Activated CD8-positive, alpha-beta T cell treated with anti-CD3 and anti-CD28 coated beads for 36 hours (primary cell): ENCODE measurements around the gene ACYP2. TPM values are rescaled to one million over a fixed set of nuclear protein-coding genes. Genes with fewer than 3 reads are reported as not detected.

Experiments used
- ATAC-seq: fragments of 200-7000 bp; cut with Tn5 transposase; one replicate; pipeline ENCODE4 v1.10.0; 2021; ENCODE audit warnings: mild to moderate bottlenecking, moderate library complexity
- CTCF ChIA-PET: fragments of 350-600 bp; sonication (Branson Sonifier 250); formaldehyde crosslinking; loops from one replicate; lab custom pipeline; 2021; ENCODE audit warnings: antibody characterized with exemption; lab: Charles Lee
- POLR2A ChIA-PET: fragments of 350-600 bp; sonication (Branson Sonifier 250); formaldehyde crosslinking; loops from one replicate; lab custom pipeline; 2021; ENCODE audit warnings: antibody characterized with exemption; lab: Charles Lee
- DNase-seq: peaks from one replicate; pipeline ENCODE4 v3.0.0-alpha.2; 2020
- H3K27ac Mint-ChIP-seq: one replicate; pipeline ENCODE4 v1.8.0; 2021; ENCODE audit warnings: mild to moderate bottlenecking, mixed read lengths
- H3K27me3 Mint-ChIP-seq: one replicate; pipeline ENCODE4 v1.8.0; 2021; ENCODE audit warnings: mixed read lengths
- H3K36me3 Mint-ChIP-seq: one replicate; pipeline ENCODE4 v1.8.0; 2021; ENCODE audit warnings: low read depth, mixed read lengths
- H3K4me1 Mint-ChIP-seq: one replicate; pipeline ENCODE4 v1.8.0; 2021; ENCODE audit warnings: low read depth, mixed read lengths
- H3K4me3 Mint-ChIP-seq: one replicate; pipeline ENCODE4 v1.8.0; 2021; ENCODE audit warnings: mild to moderate bottlenecking, moderate library complexity, mixed read lengths
- H3K9me3 Mint-ChIP-seq: one replicate; pipeline ENCODE4 v1.8.0; 2021; ENCODE audit warnings: mixed read lengths
- intact Hi-C: fragments of 100-400 bp; cut with micrococcal nuclease; formaldehyde crosslinking; loops from one replicate; pipeline ENCODE4 v1.10.0; 2022
- total RNA-seq, 2 experiments: library from RNA; stranded (reverse); gene quantifications; one replicate each; pipeline ENCODE4 v1.2.3, GENCODE V29; 2021
- TF ChIP-seq, protein P1 (sequence below): fragments of 200-600 bp; IDR thresholded peaks from one replicate; pipeline ENCODE4 v1.8.0; 2022; ENCODE audit warnings: antibody characterized with exemption, mild to moderate bottlenecking

ACYP2 gene
- total RNA-seq, 2 experiments from 2014 or later = 5.8 to 6.0 TPM

DNA sequence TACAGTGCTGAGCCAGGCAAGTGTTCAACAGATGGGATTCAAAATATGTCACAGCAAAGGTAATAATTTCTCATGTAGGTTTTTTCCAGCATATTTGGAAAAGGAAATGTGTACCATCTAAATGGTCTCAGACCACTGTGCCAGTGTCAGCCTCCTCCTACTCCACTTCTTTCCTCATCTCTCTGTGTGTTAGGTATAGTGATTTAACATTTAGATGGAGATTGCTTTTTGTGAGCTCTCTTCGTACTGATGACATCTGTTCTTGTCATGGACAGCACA lies 221.5 kb downstream of the ACYP2 start:
- CTCF ChIA-PET = interaction anchor here (1.4 to 2.2 kb wide), 3 partner anchors 9 to 368 kb away, joined by 4 to 7 read pairs (median 5); no protein-coding TSS in a partner anchor
- H3K4me1 Mint-ChIP-seq = no peaks in the 10 kb centered on the region
- intact Hi-C loops = no loop called here
- no peak overlapping the region for H3K4me3 Mint-ChIP-seq
- TF ChIP-seq, protein P1, sequence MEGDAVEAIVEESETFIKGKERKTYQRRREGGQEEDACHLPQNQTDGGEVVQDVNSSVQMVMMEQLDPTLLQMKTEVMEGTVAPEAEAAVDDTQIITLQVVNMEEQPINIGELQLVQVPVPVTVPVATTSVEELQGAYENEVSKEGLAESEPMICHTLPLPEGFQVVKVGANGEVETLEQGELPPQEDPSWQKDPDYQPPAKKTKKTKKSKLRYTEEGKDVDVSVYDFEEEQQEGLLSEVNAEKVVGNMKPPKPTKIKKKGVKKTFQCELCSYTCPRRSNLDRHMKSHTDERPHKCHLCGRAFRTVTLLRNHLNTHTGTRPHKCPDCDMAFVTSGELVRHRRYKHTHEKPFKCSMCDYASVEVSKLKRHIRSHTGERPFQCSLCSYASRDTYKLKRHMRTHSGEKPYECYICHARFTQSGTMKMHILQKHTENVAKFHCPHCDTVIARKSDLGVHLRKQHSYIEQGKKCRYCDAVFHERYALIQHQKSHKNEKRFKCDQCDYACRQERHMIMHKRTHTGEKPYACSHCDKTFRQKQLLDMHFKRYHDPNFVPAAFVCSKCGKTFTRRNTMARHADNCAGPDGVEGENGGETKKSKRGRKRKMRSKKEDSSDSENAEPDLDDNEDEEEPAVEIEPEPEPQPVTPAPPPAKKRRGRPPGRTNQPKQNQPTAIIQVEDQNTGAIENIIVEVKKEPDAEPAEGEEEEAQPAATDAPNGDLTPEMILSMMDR = no peak
- H3K36me3 Mint-ChIP-seq = no peaks in the 10 kb centered on the region
- POLR2A ChIA-PET = no interaction called here
- no peak overlapping the region for H3K27ac Mint-ChIP-seq
- ATAC-seq (no peak), DNase-seq (no peak)
- peaks cover 7% of the 10 kb centered on the region for H3K27me3 Mint-ChIP-seq
- H3K9me3 Mint-ChIP-seq = no peaks in the 10 kb centered on the region

- TF ChIP-seq, protein P1 = no peak
- Mint-ChIP-seq H3K36me3 (no peaks in the 10 kb centered on the region), H3K9me3 (no peaks in the 10 kb centered on the region), H3K27me3 (peaks cover 9% of the 10 kb centered on the region), H3K27ac (no peak overlapping the region), H3K4me3 (no peak overlapping the region), H3K4me1 (no peaks in the 10 kb centered on the region)
- intact Hi-C loops = no loop called here
- POLR2A ChIA-PET = no interaction called here
- DNase-seq (no peak), ATAC-seq (no peak)
- CTCF ChIA-PET = no interaction called here
These were observed 226.2 kb downstream of the ACYP2 start for GRCh38 chr2:54341656-54342055.

GRCh38 chr2:54342603-54343002 lies 227.2 kb downstream of the ACYP2 start:
- peaks cover 9% of the 10 kb centered on the region for H3K27me3 Mint-ChIP-seq
- H3K36me3 Mint-ChIP-seq = no peaks in the 10 kb centered on the region
- no peak overlapping the region for H3K27ac Mint-ChIP-seq
- POLR2A ChIA-PET = no interaction called here
- ATAC-seq (no peak), DNase-seq (no peak)
- CTCF ChIA-PET = interaction anchor here (1.0 kb wide), 1 partner anchor 28 kb away, joined by 3 read pairs; no protein-coding TSS in a partner anchor
- TF ChIP-seq, protein P1 = no peak
- H3K9me3 Mint-ChIP-seq = no peaks in the 10 kb centered on the region
- no peaks in the 10 kb centered on the region for H3K4me1 Mint-ChIP-seq
- H3K4me3 Mint-ChIP-seq = no peak overlapping the region
- intact Hi-C loops = no loop called here

DNA sequence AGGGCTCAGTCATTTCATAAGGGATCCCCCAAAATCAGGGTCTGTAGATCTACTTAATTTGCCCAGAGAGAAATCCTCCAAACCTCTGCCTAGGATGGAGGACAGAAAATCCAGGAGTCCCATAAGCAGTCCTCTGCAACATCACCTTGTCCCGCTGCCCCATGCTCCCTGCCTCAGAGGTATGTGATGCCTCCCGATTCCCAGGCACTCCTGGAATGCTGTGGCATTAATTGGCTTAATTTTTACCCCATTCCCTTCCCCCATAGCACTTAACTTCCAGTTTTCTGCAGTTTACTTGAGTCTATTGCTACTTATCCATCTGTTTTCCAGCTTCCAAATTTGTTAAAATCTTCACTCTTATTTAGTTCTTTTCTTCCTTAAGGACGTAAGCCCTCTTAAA lies 232.2 kb downstream of the ACYP2 start:
- Mint-ChIP-seq H3K27me3 (peaks cover 9% of the 10 kb centered on the region), H3K27ac (no peak overlapping the region), H3K36me3 (no peaks in the 10 kb centered on the region), H3K4me1 (no peaks in the 10 kb centered on the region), H3K4me3 (no peak overlapping the region), H3K9me3 (no peaks in the 10 kb centered on the region)
- no peak for DNase-seq
- TF ChIP-seq, protein P1 = no peak
- intact Hi-C loops = no loop called here
- no peak for ATAC-seq
- CTCF ChIA-PET = no interaction called here
- POLR2A ChIA-PET = no interaction called here

GRCh38 chr2:54348646-54349045 lies 233.2 kb downstream of the ACYP2 start:
- no peaks in the 10 kb centered on the region for H3K36me3 Mint-ChIP-seq
- ChIA-PET POLR2A (no interaction called here), CTCF (no interaction called here)

More at GRCh38 chr2:54348646-54349045, 233.2 kb downstream of the ACYP2 start:
- no peak for DNase-seq
- H3K9me3 Mint-ChIP-seq = no peaks in the 10 kb centered on the region
- no peak for ATAC-seq
- H3K4me1 Mint-ChIP-seq = no peaks in the 10 kb centered on the region
- no peak overlapping the region for H3K27ac Mint-ChIP-seq
- TF ChIP-seq, protein P1 = no peak
- intact Hi-C loops = no loop called here
- no peak overlapping the region for H3K4me3 Mint-ChIP-seq
- peaks cover 14% of the 10 kb centered on the region for H3K27me3 Mint-ChIP-seq
